ENCODE results near the gene FAM168A.

FAM168A gene

DNA sequence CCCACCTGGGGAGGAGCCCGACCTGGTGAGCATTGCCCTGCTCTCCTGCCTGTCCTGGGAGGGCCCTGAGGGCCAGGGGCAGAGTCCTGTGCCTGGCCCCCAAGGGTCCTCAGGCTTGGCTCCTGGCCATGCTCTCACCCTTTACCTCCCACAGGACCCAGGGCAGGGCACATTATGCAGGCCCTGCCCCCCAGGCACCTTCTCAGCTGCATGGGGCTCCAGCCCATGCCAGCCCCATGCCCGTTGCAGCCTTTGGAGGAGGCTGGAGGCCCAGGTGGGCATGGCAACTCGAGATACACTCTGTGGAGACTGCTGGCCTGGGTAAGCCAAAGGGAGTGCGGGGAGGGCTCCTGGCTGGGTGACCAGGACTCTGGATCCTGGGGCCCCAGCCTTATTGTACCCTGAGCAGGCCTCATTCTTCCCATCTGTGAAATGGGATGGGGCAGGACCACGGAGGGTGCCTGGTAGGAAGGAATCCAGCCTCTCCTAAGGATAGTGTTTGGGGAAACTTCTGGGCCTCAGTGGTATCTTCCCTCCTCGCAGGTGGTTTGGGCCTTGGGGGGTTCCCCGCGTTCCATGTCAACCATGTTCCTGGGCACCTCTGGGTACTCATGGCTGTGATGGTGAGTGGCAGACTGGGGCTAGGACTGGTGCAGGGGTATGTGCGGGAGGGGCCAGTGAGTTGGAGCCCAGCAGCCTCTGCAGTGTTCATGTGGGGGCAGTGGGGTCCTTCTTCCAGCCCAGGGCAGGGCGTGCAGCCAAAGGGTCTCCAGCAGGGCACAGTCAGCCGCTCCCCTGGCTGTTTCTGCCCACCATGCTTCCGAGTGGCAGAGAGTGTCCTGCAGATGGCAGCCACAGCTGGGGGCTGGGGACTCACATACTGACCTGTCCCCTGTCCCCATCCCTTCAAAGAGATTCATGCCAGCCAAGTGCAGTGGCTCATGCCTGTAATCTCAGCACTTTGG lies 207.0 kb downstream of the FAM168A start:
- DNase-seq = no peak

DNA sequence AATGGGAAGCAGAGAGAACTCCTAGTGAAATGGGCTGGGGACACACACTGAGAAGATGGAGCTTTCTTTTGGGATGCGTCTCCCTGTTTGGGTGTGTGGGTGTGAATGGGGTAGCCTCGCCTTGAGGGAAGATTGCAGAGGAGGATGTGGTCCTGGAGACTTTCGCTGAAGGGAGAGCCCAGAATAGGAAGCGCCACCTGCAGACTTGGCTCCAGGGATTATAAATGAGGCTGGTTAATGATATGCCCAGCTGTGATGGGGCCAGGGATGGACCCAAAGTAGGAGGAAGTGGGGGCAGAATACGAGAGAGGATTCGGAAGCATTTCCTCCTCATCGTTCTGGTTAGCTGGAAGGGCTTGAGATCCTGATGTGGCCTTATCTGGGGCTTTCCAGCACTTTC lies 208.0 kb downstream of the FAM168A start:
- DNase-seq = no peak

DNA sequence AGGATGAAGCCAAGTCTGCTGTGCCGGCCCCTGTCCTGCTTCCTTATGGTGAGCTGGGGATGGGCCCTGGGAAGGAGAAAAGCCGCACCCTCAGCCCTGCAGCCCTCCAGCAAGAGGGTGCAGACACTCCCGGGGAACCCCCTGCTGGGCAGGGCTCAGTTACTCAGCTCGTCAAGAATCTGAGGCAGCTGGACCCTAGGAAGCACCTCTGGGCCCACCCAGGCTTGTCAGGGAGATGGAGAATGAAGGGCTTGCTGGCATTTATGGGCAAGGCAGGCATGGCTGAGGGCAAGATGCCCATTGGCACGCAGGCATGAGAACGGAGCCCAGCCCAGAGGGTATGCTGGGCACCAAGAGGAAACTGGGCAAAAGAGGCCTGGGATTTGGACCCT lies 208.8 kb downstream of the FAM168A start:
- DNase-seq = no peak

DNA sequence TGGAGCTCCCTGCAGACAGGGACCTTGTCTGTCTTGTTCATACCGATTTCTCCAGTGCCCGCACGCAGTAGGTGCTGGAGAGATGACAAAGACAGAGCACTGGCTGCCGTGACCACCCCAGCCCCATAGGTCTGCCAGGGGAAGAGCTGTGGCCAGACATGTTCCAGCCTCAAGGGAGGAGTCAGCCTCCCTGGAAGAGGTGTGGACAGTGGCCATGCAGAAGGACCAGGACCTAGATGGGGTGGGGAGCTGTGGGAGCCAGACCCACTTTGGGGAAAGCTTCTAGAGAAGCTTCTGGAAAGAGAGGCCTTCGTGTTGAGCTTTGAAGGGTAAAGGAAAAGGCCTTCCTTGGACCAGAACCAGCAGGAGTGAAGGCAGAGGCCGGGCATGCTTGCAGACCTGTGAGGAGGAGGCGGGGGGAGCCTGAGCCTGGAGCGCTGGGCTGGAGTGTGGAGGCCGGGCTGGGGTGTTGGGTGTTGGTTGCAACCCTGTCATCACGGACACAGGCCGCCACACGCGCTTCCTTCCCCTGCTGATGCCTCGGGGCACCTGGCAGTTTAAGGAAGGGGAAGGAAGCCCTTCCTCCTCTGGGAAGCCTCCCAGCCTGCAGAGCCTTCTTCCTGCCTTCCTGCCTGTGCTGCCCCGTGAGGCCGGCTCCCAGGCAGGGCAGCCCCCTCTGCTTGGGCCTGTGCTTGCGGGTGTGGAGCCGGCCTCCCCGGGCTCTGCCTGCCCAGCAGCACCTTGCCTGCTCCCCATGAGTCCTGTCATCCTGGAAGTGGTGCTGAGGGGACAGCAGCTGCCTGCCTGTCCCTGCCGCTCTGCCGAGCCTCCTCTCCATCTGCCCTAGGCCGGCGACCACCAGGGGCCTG lies 209.4 kb downstream of the FAM168A start:
- peak in 1 of 51 donors; percentile 29 for DNase-seq

DNA sequence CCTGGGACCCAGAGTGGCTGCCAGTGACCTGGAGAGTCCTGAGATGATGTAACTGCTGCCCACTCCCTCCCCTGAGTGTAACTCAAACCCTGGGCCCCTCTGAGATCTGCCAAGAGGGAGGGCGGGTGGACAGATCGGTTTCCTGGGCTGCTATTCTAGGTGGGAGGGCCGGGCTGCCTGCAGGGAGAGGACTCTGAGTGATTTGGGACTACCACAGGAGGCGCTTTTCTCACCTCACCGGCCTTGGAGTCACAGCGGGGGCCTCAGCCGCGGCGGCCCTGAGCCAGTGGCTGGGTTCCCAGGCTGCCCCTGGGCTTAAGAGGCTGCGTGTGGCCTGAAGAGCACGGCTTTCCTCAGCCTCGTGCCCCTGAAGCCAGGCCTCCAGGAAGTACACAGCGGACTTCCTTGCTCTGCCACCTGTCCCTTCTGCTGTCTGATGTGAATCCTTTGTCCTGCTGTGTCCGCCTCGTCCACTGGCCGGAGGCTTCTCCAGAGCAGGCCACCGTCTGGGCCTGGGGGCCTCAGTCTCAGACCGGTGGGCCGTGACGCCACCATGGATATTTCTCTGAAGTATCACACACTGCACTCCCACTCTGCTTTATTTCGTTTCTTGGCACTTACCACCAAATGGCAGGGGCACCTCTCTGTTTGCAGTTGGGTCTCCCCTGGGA lies 210.2 kb downstream of the FAM168A start:
- no peak for DNase-seq

DNA sequence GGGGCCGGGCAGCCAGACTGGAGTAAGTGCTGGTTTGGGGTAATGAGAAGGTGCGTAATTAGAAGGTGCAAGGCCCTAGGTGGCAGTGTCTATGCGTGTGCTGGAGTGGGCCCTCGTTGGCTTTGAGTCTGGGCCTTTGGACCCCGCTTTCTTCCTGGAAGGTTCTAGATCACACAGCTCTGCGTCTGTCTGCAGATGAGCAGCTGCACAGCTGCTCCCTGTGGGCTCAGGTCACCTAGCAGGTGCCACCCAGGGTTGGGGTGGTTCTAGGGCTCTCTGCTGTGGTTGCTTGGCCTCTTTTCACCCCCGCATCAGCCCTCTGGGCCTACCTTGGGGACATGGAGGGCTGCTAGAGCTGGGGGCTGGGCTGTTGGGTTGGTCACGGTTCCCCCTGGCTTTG lies 211.4 kb downstream of the FAM168A start:
- no peak for DNase-seq

DNA sequence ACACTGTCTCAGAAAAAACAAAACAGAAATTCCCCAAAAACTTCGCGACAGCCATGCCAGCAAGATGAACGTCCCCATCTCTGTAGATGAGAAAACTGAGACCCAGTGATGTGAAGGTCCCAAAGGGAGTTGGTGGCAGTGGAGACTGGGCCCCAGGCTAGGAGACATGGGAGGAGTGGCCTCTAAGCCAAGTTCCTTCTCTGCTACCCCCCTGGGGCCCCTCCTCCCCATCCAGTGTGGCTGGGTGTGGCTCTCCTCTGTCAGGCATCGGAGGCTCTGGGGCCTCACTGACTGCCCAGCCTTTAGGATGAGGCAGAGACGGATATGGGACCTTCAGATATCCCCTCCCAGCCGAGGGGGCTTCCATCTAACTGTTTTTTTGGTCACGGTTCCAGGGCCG lies 211.9 kb downstream of the FAM168A start:
- no peak for DNase-seq

DNA sequence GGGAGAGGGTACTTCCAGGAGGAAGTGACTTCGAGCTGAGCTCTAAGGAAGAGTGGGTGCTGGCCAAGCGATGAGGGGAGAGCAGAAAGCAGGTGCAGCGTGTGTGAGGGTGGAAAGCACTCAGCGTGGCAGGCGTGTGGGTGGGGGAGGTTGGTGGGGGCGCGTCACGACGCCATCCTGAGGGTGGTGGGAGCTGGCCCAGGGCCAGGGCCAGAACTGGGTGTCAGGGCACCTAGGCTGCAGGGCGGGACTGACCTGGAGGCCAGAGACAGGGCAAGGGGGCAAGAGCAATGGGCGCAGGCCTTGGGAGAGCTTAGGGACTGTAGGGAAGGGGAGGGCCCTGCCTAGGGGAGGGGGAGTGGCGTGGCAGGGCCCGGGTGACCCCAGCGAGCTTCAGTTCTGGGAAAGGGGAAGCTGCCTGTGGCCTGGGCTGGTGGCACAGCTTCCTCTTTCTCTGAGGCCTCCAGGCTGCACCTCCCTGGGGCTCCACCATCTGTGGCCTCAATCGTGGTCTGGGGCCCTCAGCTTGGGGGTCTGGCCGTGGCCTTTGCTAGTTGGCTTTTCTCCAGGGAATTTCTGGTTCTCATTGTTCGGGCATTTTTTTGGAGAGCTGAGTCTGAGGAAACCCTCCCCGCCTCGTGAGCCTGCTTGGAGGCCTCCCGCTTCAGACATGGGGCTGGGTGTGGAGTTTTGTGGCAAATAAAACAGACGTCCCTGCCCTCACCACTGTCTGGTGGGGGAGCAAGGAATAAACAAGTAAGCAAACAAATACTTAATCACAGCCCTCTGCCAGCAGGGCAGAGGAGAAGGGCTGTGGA lies 212.8 kb downstream of the FAM168A start:
- DNase-seq = peak in 28 of 51 donors; percentile 18 to 62 (median 38)

DNA sequence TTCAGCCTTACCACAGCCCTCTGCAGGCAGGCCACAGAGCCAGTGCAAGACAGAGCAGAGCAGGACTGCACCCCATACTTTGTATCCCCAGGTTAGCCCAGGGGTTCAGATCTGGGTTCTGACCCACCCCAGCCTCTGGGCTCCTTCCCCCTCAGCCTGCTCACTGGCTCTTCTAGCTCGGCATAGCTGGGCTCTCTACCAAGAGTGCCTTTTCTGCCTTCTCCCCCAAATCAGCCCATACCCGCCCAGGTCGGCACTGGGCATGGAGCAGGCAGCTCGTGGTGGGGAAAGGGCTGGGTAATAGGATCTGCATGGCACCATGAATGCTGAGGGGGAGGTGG lies 213.4 kb downstream of the FAM168A start:
- no peak for DNase-seq

DNA sequence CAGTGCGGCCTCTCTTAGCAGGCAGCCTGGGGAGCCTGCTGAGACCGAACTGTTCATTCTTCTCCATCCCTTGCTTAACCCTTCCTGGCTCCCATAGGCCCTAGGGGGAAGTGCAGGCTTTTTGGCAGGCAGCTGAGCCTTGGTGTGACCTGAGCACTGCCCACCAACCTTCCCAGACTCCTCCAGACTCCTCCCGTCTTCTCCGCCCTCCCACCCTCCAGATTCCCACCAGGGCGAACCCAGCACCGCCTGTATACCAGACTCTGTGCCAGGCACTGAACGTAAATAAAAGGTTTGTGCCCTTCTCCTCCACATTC lies 213.8 kb downstream of the FAM168A start:
- DNase-seq = no peak

DNA sequence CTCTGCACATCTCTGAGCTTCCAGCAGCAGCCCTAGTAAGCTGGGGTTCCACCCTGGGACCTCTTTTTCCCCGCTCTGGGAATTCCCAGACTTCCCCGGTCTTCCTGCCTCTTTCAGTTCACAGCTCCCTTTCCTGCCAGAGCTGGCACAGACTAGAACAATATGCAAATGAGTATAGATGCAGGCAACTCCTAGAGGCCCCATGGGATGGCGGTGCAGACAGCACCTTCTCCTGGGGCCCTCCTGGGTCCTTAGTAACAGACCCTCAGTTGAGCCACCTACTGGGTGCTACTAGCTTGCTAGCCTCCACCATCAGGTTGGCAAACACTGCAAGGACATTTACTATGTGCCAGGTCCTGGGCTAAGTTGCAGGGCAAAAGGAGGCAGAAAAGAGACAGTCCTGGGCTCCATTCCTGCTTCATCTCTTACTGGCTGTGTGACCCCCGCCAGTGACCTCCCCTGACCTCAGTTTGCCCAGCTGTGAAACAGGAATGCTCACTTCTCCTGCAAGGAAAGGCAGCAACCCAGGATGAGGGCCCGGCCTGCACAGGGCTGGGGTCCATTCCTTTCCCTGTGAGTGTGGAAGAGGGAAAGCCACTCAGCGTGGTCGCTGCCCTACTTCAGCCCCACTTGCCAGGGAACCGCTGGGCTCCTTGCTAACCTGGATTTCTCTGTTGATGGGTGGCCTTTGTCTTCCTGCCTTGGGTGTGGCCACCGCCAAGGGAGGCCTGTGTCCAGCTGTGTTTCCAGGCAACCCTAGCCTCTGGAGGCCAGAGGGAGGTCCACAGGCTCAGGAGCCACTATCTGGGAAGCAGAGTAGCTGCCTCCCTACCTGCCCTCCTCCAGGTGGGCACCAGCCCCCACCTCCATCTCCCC lies 214.4 kb downstream of the FAM168A start:
- DNase-seq = peak in 17 of 51 donors; percentile 14 to 66 (median 44)

DNA sequence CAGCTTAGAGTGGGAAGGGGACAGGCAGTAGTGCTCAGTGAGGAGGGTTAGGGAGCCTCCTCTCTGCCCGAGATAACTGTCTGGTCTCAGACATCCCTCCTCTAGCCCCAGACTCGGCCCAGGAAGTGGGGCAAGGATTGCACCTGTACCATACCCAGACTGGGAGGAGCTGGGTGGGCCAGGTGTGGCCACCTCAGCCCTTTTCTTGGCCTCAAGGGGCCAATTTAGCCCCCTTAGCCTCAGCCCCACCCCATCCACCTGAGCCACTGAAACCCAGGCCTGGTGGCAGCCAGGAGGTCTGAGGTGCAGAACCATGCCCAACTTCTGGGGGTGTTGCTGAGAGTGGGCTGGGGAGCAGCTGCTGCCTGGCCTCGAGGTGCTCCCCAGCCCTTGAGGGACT lies 215.2 kb downstream of the FAM168A start:
- DNase-seq = no peak

DNA sequence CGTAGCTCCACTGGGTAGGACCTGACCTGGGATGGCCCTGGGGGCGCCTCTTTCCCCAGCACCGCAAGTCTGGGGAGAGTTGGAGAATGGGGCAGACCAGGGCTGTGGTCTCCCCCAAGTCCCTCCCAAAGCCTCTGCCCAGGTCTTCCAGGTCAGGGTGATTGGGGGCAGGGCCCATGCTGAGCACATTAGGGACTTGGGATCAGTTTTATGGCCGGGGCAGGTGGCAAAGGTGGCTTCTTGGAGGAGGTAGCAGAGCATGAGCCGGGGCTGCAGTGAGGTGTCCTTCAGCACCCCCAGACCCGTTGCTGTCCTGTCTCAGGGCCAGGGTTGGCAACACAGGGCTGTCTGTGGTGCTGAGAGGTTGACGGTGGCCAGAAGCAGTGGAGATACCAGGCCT lies 215.7 kb downstream of the FAM168A start:
- no peak for DNase-seq

DNA sequence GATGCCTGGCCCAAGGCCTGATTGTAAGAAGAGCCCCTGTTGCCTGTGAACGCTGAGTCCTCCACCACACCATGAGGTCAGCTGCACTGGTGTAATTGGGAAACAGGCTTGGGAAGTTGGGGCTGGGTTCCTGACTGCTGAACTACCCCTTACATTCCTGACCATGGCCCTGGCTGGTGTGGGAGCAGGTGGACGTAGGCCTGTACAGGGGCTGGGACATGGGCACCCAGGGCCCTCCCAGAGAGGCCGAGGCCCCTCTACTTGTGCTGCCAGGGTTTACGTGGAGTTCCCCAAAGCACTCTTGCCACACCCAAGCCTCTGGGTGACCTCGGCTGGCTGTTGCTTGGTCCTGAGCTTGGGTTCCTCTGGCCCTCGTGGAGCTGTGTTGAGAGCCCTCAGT lies 216.3 kb downstream of the FAM168A start:
- no peak for DNase-seq

DNA sequence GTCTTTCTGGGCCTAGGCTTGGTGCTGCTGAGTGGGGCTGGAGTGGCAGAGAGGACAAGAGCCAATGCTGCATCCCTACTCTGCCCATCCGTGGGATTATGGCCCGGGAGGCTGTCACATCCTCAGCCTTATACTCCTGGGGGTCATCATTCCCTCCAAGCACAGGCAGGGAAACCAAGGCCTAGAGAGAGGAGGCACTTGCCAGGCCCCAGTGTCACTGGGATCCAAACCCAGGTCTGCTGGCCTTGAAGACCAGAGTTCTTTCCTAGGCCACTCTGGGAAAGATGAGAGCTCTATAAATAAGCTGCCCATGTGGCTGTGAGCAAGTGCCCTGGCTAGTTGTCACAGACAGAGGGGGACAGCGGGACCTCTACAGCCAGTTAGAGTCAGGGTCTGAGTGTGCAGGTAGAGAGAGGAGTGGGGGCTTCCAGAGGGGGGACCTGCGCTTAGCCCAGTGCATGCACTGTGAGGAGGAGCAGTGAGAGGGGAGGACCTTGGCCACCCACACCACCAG lies 217.0 kb downstream of the FAM168A start:
- no peak for DNase-seq

DNA sequence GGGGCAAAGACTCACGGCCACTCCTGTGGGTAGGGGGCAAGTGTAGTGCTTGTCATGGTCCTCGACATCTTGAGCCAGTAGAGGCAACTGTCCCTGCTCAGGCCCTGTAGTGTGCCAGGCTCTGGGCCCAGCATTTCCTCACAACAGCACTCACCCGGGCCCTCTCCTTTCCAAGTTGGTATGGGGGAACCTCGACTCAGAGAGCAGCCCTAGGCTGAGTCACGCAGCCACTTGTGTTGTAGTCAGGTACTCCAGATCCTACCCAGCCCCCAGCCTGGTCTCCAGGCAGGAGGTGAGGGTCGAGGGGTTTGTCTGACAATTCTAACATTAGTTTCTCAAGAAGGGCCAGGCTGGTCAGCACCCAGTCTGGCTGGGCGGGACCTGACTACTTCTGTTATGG lies 217.6 kb downstream of the FAM168A start:
- DNase-seq = no peak

DNA sequence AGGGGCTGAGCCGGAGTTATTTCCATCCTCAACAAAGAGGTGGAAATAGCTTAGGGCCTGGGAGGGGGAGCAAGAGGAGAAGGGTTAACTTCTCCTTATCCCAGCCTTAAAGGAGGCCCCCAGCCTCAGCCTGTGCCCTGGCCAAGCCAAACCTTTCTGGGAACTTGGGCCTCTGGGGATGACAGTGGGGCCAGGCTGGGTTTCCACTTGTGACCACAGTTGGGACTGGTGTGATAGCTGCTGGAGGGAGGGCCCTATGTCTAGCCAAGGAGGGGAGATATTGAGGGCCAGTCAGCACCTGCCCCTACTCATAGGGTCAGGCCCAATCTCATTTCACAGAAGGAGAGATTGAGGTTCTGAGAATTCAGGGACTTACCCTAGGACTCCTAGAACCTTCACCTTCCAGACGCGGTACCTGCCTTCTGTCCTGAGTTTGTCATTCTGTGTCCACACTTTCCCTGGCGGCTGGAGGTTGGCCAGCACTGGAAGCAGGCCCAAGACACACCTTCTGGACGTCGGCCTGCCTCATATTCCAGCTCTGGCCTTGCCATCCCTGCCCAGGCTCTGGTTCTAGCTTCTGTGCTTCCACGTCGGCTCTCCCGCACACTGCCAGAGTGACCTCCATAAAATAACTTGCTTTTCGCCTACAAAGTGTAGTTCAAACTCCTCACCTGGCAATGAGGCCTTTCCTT lies 218.6 kb downstream of the FAM168A start:
- no peak for DNase-seq

DNA sequence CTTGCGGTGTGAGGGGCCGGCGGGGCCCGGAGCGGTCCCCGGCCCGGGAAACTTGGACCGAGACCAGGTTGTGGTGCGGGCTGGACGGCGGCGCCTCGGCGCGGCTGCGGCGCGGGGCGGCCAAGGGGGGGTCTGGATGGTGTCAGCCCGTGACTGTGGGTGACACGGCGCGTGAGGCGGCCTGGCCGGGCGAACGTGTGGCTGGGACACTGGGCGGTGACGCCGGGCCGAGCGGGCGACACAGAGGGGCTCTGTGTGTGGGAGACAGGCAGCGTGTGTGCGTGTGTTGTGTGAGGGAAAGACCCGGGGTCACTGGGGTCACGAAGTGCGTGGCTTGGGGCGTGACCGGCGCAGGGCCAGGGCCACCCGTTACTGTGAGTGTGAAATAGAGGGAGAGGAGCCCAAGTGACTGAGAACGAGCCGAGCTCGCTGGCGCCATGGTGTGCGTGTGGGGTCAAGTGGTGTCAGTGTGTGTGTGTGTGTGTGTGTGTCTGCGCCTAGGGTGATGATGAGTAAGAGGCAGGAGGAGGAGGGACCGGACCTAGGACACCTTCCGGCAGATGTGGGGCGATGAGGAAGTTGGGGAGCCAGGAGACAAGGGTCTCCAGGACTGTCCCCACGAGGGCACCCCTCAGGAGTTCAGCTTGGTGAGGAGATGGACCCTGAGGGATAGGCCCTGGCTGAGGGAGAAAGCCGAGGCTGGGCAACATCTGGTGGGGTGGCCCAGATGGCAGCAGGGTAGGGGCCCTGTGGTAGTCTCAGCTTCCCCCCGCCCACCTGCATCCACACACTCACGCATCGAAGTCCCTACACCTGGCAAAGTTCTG lies 220.9 kb downstream of the FAM168A start:
- DNase-seq = peak in 36 of 51 donors; percentile 30 to 81 (median 60)

Data from hypothalamus (tissue), 51 donors.